ENCODE data around the gene TMED5.
A peak's percentile ranks its signal among the peaks of the same experiment; 100 is the strongest.

Gene TMED5

DNA sequence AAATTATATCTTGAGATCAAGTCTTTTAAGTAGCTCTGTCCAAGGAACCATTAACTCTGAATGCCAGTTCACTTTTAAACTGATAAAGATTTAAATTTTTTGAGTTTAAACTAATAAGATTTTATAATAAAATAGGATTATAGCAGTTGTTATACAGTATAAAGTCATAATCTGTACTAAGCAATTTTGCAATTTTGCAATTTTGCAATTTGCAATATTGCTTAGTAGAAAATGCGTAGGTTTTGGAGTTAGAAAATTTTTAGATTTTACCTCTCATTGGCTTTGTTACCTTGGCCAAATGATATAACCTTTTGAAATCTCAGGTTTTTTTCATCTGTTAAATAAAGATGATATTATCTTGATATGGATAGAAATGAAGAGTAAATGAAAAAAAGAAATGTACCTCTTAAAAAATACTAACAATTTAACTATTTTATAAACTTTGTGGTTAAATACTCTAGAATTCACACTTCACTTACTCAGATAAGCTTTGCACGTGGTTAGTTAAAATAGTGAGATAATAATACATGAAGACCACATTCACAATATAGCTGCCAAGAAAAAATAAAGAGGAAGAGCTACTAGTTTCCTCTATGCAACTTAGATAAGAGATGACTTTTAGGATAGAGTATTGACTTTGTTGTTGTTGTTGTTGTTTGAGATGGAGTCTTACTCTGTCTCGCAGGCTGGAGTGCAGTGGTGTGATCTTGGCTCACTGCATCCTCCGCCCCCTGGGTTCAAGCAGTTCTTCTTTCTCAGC lies 14.2 kb upstream of the TMED5 start:
- no peaks in the 10 kb centered on the region for H3K27me3 ChIP-seq (ENCODE audit: low read length)
- no peak overlapping the region for H3K9ac ChIP-seq (ENCODE audit: low read length)
- no peak overlapping the region for H3K27ac ChIP-seq (ENCODE audit: low read depth, low read length)
- no peak overlapping the region for H2AFZ ChIP-seq (ENCODE audit: low read depth, low read length, severe bottlenecking)
- TF ChIP-seq, protein P1, sequence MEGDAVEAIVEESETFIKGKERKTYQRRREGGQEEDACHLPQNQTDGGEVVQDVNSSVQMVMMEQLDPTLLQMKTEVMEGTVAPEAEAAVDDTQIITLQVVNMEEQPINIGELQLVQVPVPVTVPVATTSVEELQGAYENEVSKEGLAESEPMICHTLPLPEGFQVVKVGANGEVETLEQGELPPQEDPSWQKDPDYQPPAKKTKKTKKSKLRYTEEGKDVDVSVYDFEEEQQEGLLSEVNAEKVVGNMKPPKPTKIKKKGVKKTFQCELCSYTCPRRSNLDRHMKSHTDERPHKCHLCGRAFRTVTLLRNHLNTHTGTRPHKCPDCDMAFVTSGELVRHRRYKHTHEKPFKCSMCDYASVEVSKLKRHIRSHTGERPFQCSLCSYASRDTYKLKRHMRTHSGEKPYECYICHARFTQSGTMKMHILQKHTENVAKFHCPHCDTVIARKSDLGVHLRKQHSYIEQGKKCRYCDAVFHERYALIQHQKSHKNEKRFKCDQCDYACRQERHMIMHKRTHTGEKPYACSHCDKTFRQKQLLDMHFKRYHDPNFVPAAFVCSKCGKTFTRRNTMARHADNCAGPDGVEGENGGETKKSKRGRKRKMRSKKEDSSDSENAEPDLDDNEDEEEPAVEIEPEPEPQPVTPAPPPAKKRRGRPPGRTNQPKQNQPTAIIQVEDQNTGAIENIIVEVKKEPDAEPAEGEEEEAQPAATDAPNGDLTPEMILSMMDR (IDR thresholded peaks at IDR 0.05; ENCODE audit: insufficient read depth, low read length, poor library complexity, severe bottlenecking) = no peak
- no peak for TF ChIP-seq EZH2phosphoT487 (conservative IDR thresholded peaks at IDR 0.05; ENCODE audit: low read length)
- no peaks in the 10 kb centered on the region for H3K9me2 ChIP-seq (replicated peaks; ENCODE audit: insufficient read depth, low read length)
- H3F3A ChIP-seq (ENCODE audit: insufficient read depth) = no peaks in the 10 kb centered on the region
- H3K4me2 ChIP-seq (ENCODE audit: low read depth, low read length, poor library complexity, severe bottlenecking) = no peak overlapping the region
- peaks cover 28% of the 10 kb centered on the region; the same call in 1 of the 2 replicates for H3K36me3 ChIP-seq (ENCODE audit: low read length)
- H4K20me1 ChIP-seq (ENCODE audit: low read depth, low read length) = no peaks in the 10 kb centered on the region
- no peaks in the 10 kb centered on the region for H3K9me3 ChIP-seq (ENCODE audit: insufficient read depth, low read length)
- H3K79me2 ChIP-seq (ENCODE audit: insufficient read depth, low read length) = no peaks in the 10 kb centered on the region
- H3K4me3 ChIP-seq (ENCODE audit: insufficient read depth, low read length, poor library complexity, severe bottlenecking) = no peak overlapping the region

DNA sequence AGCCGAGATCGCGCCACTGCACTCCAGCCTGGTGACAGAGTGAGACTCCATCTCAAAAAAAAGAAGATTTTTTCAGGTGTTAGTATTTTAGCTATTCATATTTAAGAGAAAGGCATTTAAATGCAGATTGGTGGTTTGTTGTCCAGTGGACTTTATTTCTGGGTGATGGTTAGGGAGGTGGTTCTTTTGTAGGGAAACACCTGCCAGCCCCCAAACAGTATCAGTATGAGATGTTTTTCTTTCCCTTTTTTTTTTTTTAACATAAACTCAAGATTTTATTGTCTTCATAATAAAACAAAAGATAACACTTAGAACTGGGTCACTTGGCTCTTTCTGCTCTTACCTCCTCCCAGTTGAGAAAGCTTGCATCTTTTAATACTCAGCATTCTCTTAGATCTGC lies 10.2 kb upstream of the TMED5 start:
- Histone ChIP-seq H3K9me2 (replicated peaks; ENCODE audit: insufficient read depth, low read length) (no peaks in the 10 kb centered on the region), H3K27ac (ENCODE audit: low read depth, low read length) (no peak overlapping the region), H3K4me2 (ENCODE audit: low read depth, low read length, poor library complexity, severe bottlenecking) (no peak overlapping the region), H3K9me3 (ENCODE audit: insufficient read depth, low read length) (no peaks in the 10 kb centered on the region), H3K4me3 (ENCODE audit: insufficient read depth, low read length, poor library complexity, severe bottlenecking) (no peak overlapping the region), H2AFZ (ENCODE audit: low read depth, low read length, severe bottlenecking) (no peak overlapping the region), H3K9ac (ENCODE audit: low read length) (no peak overlapping the region), H3F3A (ENCODE audit: insufficient read depth) (peaks cover 19% of the 10 kb centered on the region), H4K20me1 (ENCODE audit: low read depth, low read length) (no peaks in the 10 kb centered on the region), H3K36me3 (ENCODE audit: low read length) (peaks cover 33% of the 10 kb centered on the region; the same call in 1 of the 2 replicates), H3K79me2 (ENCODE audit: insufficient read depth, low read length) (no peaks in the 10 kb centered on the region), H3K27me3 (ENCODE audit: low read length) (no peaks in the 10 kb centered on the region)
- TF ChIP-seq, protein P1 (IDR thresholded peaks at IDR 0.05; ENCODE audit: insufficient read depth, low read length, poor library complexity, severe bottlenecking) = no peak
- TF ChIP-seq EZH2phosphoT487 (conservative IDR thresholded peaks at IDR 0.05; ENCODE audit: low read length) = no peak

DNA sequence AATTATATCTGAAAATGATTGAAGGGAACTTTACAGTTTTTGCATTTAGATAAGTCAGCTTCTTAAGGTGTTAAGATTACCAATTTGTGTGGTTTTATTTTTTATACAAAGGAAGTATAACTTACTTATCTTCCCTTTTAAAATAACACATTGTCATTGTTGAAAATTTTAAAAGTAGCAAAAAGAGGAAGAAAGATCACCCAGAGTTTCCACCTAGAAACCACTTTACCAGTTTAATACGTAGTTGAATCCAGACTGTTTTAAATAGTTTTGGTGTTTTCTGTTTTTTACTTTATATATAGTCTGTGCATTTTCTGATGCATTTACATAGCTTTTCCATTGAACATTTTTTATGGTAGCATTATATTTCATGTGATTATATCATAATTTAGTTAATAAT lies 6.5 kb upstream of the TMED5 start:
- peak overlapping the region; percentile 90 for H3K4me2 ChIP-seq (ENCODE audit: low read depth, low read length, poor library complexity, severe bottlenecking)
- H3K4me3 ChIP-seq (ENCODE audit: insufficient read depth, low read length, poor library complexity, severe bottlenecking) = peak overlapping the region; percentile 35
- no peaks in the 10 kb centered on the region for H4K20me1 ChIP-seq (ENCODE audit: low read depth, low read length)
- TF ChIP-seq, protein P1 (IDR thresholded peaks at IDR 0.05; ENCODE audit: insufficient read depth, low read length, poor library complexity, severe bottlenecking) = no peak
- TF ChIP-seq EZH2phosphoT487 (conservative IDR thresholded peaks at IDR 0.05; ENCODE audit: low read length) = no peak
- H3K36me3 ChIP-seq (ENCODE audit: low read length) = peaks cover 14% of the 10 kb centered on the region
- H3K9me2 ChIP-seq (replicated peaks; ENCODE audit: insufficient read depth, low read length) = no peaks in the 10 kb centered on the region
- H3K9me3 ChIP-seq (ENCODE audit: insufficient read depth, low read length) = no peaks in the 10 kb centered on the region
- peak overlapping the region; percentile 12; the same call in 1 of the 2 replicates for H3K9ac ChIP-seq (ENCODE audit: low read length)
- peaks cover 13% of the 10 kb centered on the region for H3K79me2 ChIP-seq (ENCODE audit: insufficient read depth, low read length)
- H2AFZ ChIP-seq (ENCODE audit: low read depth, low read length, severe bottlenecking) = no peak overlapping the region
- H3K27ac ChIP-seq (ENCODE audit: low read depth, low read length) = peak overlapping the region; percentile 71
- H3F3A ChIP-seq (ENCODE audit: insufficient read depth) = peaks cover 45% of the 10 kb centered on the region
- H3K27me3 ChIP-seq (ENCODE audit: low read length) = no peaks in the 10 kb centered on the region
